ENCODE measurements around the gene CNIH2. TPM values are rescaled to one million over a fixed set of nuclear protein-coding genes. Genes with fewer than 3 reads are reported as not detected.

Gene CNIH2
- total RNA-seq, 1 experiment from 2014 or later, result 1.3 TPM

DNA sequence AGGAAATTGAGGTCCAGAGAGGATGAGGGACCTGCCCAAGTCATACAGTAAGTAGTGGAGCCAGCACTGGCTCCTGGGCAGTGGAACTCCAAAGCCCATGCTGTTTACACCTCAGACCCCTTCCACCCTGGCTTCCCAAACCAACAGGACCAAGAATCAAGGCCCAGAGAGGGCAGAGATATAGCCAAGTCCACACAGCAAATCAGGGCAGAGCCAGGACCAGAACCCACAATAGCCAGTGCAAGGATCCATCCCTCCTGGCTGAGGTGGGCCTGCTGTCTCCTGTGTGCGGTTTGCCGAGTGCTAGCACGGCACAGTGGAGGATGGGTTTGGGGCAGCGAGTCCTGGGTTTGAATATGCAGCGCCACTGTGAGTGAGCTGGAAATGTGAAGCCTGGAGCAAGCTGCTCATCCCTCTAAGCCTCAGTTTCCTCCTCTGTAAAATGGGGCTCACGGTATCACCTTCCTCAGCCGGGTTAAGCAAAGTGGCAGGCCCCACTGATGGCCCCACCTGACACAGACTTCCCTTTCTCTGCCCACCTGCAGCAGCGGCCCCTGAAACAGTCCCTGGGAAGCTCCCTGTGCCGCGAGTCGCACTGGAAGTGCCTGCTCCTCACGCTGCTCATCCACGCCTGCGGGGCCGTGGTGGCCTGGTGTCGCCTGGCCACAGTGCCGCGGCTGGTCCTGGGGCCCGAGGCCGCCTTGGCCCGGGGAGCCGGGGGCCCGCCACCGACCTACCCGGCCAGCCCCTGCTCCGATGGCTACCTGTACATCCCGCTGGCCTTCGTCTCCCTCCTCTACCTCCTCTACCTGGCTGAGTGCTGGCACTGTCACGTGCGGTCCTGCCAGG, 16.0 kb downstream of the CNIH2 start:
- no peak overlapping the region for H2AFZ ChIP-seq (ENCODE audit: low read depth, low read length, poor library complexity, severe bottlenecking)
- H3K36me3 ChIP-seq (ENCODE audit: control insufficient read depth in 1 of 2, insufficient read depth in 2 of 2, low read length in 2 of 2), result no peaks in the 10 kb centered on the region
- H3K4me1 ChIP-seq (ENCODE audit: control insufficient read depth in 1 of 2, insufficient read depth in 2 of 2, low read length in 2 of 2), result peaks cover 18 to 36% of the 10 kb centered on the region in 2 experiments
- no peak overlapping the region for H3K4me2 ChIP-seq (ENCODE audit: low read length)
- H3K9ac ChIP-seq (ENCODE audit: low read length), result no peak overlapping the region
- DNase-seq (ENCODE audit: low read depth, low spot score), result no peak
- H3K4me3 ChIP-seq (replicated peaks in 1 of 2; ENCODE audit: low read depth in 1 of 2, low read length in 2 of 2), result no peak overlapping the region
- ATAC-seq, result no peak
- BruUV-seq (replicated peaks), result no TSS peak
- no peak overlapping the region for H3K27ac ChIP-seq (ENCODE audit: low read depth, low read length)
- TF ChIP-seq, protein P1, sequence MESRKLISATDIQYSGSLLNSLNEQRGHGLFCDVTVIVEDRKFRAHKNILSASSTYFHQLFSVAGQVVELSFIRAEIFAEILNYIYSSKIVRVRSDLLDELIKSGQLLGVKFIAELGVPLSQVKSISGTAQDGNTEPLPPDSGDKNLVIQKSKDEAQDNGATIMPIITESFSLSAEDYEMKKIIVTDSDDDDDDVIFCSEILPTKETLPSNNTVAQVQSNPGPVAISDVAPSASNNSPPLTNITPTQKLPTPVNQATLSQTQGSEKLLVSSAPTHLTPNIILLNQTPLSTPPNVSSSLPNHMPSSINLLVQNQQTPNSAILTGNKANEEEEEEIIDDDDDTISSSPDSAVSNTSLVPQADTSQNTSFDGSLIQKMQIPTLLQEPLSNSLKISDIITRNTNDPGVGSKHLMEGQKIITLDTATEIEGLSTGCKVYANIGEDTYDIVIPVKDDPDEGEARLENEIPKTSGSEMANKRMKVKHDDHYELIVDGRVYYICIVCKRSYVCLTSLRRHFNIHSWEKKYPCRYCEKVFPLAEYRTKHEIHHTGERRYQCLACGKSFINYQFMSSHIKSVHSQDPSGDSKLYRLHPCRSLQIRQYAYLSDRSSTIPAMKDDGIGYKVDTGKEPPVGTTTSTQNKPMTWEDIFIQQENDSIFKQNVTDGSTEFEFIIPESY (IDR thresholded peaks at IDR 0.05; ENCODE audit: extremely low read depth, insufficient replicate concordance, low read length), result no peak
- TF ChIP-seq ELF1 (IDR thresholded peaks at IDR 0.05; ENCODE audit: borderline replicate concordance, low read depth) (no peak), SRF (IDR thresholded peaks at IDR 0.05; ENCODE audit: low read depth) (no peak), TCF7L2 (IDR thresholded peaks at IDR 0.05; ENCODE audit: borderline replicate concordance, extremely low read depth, insufficient read depth, insufficient read length) (no peak), ZFX (IDR thresholded peaks at IDR 0.05) (no peak), POLR2AphosphoS5 (IDR thresholded peaks at IDR 0.05; ENCODE audit: low read depth, low read length) (no peak), JUND (IDR thresholded peaks at IDR 0.05) (no peak), YY1 (IDR thresholded peaks at IDR 0.05; ENCODE audit: extremely low read depth, insufficient replicate concordance, low read depth, low read length) (no peak)
- TF ChIP-seq, protein P2, sequence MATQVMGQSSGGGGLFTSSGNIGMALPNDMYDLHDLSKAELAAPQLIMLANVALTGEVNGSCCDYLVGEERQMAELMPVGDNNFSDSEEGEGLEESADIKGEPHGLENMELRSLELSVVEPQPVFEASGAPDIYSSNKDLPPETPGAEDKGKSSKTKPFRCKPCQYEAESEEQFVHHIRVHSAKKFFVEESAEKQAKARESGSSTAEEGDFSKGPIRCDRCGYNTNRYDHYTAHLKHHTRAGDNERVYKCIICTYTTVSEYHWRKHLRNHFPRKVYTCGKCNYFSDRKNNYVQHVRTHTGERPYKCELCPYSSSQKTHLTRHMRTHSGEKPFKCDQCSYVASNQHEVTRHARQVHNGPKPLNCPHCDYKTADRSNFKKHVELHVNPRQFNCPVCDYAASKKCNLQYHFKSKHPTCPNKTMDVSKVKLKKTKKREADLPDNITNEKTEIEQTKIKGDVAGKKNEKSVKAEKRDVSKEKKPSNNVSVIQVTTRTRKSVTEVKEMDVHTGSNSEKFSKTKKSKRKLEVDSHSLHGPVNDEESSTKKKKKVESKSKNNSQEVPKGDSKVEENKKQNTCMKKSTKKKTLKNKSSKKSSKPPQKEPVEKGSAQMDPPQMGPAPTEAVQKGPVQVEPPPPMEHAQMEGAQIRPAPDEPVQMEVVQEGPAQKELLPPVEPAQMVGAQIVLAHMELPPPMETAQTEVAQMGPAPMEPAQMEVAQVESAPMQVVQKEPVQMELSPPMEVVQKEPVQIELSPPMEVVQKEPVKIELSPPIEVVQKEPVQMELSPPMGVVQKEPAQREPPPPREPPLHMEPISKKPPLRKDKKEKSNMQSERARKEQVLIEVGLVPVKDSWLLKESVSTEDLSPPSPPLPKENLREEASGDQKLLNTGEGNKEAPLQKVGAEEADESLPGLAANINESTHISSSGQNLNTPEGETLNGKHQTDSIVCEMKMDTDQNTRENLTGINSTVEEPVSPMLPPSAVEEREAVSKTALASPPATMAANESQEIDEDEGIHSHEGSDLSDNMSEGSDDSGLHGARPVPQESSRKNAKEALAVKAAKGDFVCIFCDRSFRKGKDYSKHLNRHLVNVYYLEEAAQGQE (IDR thresholded peaks at IDR 0.05; ENCODE audit: low read depth), result no peak
- POLR2A ChIA-PET, result no interaction called here
- intact Hi-C loops (cut with micrococcal nuclease), result no loop called here
- no peaks in the 10 kb centered on the region for H3K79me2 ChIP-seq (ENCODE audit: insufficient read depth, low read length)
- H3K27me3 ChIP-seq (ENCODE audit: insufficient read depth, low read length), result no peaks in the 10 kb centered on the region
- H3K9me3 ChIP-seq (ENCODE audit: control insufficient read depth in 1 of 2, insufficient read depth in 1 of 2, low read depth in 1 of 2, low read length in 2 of 2), result no peaks in the 10 kb centered on the region
- H4K20me1 ChIP-seq (ENCODE audit: insufficient read depth), result no peaks in the 10 kb centered on the region
- no peaks in the 10 kb centered on the region for H3K9me2 ChIP-seq (ENCODE audit: insufficient read depth)
- CTCF ChIA-PET, result no interaction called here
- RAD21 ChIA-PET (ENCODE audit: low non-redundant PET in 1 of 2, low total read pairs in 2 of 2, uncharacterized antibody in 2 of 2, unreplicated experiment in 2 of 2), result no interaction called here

Data from HCT116 (cell line).